Astrocyte of the spinal cord (primary cell): ENCODE measurements around the gene BNC2.
A peak's percentile ranks its signal among the peaks of the same experiment; 100 is the strongest.

Experiments
- DNase-seq: peaks from one replicate; pipeline ENCODE4 v3.0.0; 2011; ENCODE audit warnings: low read depth, low spot score
- H3K4me3 ChIP-seq: 2 replicates; pipeline ENCODE4 v1.5.1; 2011; ENCODE audit warnings: low read depth, mild to moderate bottlenecking, low read length, moderate library complexity
- in situ Hi-C: cut with HindIII; loops from 2 replicates; pipeline ENCODE4 v1.10.0; 2017; ENCODE audit warnings: low sequenced_read_pairs
- TF ChIP-seq, protein P1 (sequence below): IDR thresholded peaks from 2 replicates; pipeline ENCODE4 v1.5.1; 2012; ENCODE audit warnings: low read depth, mild to moderate bottlenecking, low read length, inconsistent platforms

Gene BNC2

DNA sequence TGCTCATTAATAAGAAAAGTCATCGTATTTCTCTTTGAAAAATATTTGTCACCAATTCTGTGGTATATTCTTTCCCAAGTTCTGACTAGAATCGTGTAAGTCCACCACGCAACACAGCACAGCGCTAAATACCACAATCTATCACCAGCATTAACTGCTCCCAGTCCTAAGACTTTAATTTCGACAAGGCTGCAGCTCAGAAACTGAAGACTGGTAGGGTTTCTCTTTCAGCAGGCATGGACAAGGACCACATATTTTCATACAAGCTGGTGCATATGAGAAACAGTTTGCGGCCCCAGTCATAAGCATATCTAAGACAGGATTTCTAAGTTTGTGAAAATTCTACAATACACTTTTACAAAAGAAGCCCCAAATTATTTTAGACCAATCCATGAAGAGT, 24.1 kb downstream of the BNC2 start:
- DNase-seq: no peak
- TF ChIP-seq, protein P1, sequence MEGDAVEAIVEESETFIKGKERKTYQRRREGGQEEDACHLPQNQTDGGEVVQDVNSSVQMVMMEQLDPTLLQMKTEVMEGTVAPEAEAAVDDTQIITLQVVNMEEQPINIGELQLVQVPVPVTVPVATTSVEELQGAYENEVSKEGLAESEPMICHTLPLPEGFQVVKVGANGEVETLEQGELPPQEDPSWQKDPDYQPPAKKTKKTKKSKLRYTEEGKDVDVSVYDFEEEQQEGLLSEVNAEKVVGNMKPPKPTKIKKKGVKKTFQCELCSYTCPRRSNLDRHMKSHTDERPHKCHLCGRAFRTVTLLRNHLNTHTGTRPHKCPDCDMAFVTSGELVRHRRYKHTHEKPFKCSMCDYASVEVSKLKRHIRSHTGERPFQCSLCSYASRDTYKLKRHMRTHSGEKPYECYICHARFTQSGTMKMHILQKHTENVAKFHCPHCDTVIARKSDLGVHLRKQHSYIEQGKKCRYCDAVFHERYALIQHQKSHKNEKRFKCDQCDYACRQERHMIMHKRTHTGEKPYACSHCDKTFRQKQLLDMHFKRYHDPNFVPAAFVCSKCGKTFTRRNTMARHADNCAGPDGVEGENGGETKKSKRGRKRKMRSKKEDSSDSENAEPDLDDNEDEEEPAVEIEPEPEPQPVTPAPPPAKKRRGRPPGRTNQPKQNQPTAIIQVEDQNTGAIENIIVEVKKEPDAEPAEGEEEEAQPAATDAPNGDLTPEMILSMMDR: no peak
- in situ Hi-C loops: no loop called here

DNA sequence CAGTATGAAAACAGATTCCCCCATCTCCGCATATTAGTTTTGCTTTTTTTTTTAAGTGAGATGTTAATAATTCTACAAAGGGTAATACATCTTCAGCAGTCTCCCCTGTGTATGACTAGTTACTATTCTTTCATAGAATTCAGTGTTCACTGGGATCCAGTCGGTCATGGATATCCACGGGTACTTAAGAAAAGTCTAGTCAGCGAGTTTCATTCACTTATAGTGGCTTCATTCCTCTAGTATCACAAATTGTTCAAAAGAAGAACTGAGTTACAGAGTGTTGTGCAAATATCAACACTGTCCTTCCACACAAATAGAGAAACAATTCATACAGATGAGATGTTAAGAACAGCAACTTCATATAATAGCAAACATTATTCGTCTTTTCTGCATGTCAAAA, 35.7 kb downstream of the BNC2 start:
- TF ChIP-seq, protein P1: no peak
- in situ Hi-C loops: no loop called here
- DNase-seq: no peak
- no peak overlapping the region for H3K4me3 ChIP-seq

More for the DNA sequence above, 24.1 kb downstream of the BNC2 start:
- no peak overlapping the region for H3K4me3 ChIP-seq

GRCh38 chr9:16833296-16833835, 37.1 kb downstream of the BNC2 start:
- DNase-seq: no peak
- no peak overlapping the region for H3K4me3 ChIP-seq
- TF ChIP-seq, protein P1: no peak
- in situ Hi-C loops: no loop called here

- in situ Hi-C loops: no loop called here
- DNase-seq: no peak
- TF ChIP-seq, protein P1: no peak
- H3K4me3 ChIP-seq: no peak overlapping the region
These were observed 38.4 kb downstream of the BNC2 start for GRCh38 chr9:16832101-16832500.

DNA sequence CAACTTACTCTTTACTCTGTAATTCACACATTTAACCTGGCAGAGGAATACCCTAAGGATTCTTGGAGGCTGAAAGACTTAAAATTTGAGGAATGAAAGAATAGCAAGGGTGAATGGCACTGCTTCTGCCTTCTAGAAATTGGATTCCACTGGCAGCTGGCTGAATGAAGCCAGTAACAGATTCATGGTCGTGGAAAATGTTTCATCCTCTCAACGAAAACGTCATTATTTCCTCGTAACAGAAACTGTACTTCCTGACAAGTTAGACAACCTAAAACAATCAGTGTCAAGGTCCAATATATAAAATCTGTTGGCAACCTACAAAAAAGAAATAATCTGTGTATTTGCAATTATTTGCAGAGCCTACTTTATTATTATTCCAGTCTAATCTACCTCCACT, 39.7 kb downstream of the BNC2 start:
- in situ Hi-C loops: no loop called here
- DNase-seq: no peak
- TF ChIP-seq, protein P1: no peak
- H3K4me3 ChIP-seq: no peak overlapping the region

GRCh38 chr9:16828340-16829281, 41.9 kb downstream of the BNC2 start:
- in situ Hi-C loops: no loop called here
- peak; percentile 46 for DNase-seq
- H3K4me3 ChIP-seq: peak overlapping the region; percentile 16
- TF ChIP-seq, protein P1: no peak
